GM19452 (cell line): ENCODE measurements around the gene P2RY11.

ENCODE experiments used
- ATAC-seq: cut with Tn5 transposase; IDR thresholded peaks from one replicate; pipeline ENCODE4 v1.9.1; 2021; ENCODE audit not compliant: unreplicated experiment

The P2RY11 gene, protein sequence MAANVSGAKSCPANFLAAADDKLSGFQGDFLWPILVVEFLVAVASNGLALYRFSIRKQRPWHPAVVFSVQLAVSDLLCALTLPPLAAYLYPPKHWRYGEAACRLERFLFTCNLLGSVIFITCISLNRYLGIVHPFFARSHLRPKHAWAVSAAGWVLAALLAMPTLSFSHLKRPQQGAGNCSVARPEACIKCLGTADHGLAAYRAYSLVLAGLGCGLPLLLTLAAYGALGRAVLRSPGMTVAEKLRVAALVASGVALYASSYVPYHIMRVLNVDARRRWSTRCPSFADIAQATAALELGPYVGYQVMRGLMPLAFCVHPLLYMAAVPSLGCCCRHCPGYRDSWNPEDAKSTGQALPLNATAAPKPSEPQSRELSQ

DNA sequence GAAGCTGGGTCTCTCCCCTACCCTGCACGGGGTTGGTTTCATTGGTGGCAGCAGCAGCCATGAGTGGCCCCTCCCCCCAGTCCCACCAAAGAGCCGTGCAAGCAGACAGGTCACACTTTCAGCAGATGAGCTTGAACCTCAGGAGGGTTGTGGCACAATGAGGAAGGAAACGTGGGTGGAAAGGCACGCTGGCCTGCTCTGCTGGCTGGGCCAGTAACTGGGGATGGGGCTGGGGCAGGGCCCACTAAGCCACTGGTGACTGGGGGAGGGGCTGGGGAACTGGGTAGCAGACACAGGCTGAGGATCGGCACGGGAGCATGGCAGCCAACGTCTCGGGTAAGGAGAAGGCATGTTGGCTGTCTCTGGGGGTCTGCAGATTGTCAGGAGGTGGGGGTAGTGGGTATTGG, at the start of gene P2RY11:
TSS of gene P2RY11 (plus strand) at position 289 of the 407 bp plus-strand sequence. CDS start at position 318, 29 bp downstream.
- no peak for ATAC-seq

- no peak for ATAC-seq
These were observed 49.7 kb upstream of the P2RY11 start for GRCh38 chr19:10061717-10062310.

- ATAC-seq = no peak
These were observed 43.3 kb upstream of the P2RY11 start for GRCh38 chr19:10068205-10068604.

GRCh38 chr19:10069046-10069445, 42.4 kb upstream of the P2RY11 start:
- no peak for ATAC-seq

DNA sequence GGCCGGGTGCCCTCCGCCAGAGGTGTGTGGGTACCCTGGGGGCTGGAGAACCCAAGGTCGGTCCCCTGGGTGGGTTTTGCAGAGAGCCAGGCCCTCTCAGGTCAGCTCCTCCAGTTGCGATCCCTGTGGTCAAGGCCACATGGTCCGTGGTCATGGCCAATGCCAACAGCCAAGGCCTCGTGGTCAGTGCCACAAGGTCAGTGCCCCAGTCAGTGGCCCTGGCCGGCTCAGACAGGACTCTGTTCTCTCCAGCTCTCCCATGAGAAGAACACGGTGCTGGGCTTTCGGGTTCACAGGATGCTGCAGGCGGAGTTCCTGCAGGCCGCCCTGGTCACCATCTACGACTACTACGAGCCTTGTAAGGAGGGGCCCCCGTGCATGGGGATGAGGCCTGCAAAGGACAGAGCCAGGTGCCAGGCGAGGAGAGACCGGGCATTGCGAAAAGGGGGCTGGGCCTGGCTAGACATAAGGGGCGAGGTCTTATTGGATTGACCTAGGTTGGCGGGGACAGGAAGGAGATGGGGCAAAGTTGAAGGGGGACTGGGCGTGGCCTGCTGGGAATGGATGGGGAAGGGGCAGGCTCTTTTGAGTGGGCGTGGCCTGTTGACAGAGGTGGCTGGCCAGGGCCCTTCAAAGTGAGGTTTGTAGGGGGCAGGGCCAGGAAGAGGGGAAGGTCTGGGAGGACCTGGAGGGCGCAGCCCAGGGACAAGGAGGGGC, 40.6 kb upstream of the P2RY11 start:
- ATAC-seq = no peak

- no peak for ATAC-seq
These were observed 37.3 kb upstream of the P2RY11 start for GRCh38 chr19:10074153-10074552.

- no peak for ATAC-seq
These were observed 35.0 kb upstream of the P2RY11 start for GRCh38 chr19:10076535-10076934.

DNA sequence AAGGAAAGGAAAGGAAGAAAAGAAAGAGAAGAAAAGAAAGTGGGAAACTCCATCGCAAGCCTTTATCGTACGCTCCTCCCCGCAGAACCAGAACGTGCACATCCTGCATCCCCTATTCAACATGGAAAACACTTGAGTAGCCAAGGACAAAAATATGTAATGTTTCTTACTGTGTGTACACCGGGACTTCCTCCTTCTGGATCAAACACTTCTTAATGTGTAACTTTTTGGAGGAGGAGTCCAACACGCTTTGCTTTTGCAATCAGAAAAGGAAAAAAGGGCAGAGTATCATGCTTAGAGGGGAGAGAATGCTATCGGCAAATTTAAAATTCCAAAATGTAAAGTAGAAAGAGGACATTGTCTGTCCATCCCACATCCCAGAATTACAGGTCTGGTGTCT, 33.2 kb upstream of the P2RY11 start:
- no peak for ATAC-seq

GRCh38 chr19:10079031-10079453, 32.5 kb upstream of the P2RY11 start:
- ATAC-seq = no peak

DNA sequence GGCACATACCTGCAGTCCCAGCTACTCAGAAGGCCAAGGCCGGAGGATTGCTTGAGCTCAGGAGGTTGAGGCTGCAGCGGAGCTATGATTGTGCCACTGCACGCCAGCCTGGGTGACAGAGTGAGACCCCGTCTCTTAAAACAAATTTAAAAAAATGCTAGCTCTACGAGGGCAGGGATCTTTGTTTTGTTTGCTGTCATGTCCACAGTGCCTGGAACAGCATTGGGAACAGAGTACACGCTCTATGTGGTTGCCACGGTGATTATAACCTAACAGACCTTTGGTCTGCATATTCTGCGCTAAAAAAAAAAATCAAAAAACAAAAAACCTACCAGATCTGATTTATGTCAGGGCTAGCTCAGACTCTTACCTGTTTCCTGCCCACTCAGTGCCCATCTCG, 27.6 kb upstream of the P2RY11 start:
- no peak for ATAC-seq

GRCh38 chr19:10084803-10085202, 26.7 kb upstream of the P2RY11 start:
- no peak for ATAC-seq

DNA sequence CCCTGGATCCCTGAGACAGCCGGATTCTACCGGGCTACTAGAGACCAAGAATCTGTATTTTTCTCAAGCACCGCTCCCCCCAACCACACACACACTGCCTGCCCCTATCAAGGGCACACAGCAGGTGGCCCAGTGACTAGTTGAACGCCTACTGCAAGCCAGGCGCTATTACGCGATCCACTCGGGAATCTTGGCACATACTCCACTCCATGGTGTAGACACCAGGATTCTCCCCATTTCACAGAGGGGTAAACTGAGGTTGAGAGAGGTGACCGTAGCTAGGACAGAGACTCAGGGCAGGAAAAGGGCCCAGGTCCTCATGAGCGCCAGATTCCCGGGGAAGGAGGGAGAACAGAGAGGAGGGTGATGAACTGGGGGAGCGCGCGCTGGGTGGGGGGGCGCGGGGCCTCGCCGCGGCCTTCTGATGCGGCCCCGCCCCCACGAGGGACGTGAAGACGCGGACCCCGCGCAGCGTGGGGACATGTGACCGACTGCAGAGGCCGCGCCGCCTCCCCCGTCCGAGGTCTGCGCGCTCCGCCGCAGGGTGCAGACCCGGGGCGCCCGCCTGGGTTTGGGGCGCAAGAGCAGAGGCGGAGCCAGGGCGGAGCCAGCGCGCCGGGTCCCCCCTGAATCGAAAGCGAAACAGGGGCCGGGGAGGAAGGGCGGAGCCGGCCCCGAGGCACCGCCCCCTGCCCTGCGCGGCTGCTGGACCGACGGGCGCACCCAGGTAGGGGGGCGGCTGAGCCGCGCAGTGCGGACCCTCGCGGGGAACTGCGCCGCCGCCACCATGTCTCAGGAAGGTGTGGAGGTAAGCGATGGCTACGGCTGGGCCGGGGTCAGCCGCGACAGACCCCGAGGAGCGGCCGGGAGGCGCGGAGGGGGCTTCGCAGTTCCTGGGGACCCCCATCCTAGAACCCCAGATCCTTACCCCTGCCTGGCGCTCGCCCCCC, 25.6 kb upstream of the P2RY11 start, which contains the start of gene SHFL:
TSS of gene SHFL (plus strand) at position 677 of the 950 bp plus-strand sequence. CDS start at position 788, 111 bp downstream.
- peak; percentile 84 for ATAC-seq

DNA sequence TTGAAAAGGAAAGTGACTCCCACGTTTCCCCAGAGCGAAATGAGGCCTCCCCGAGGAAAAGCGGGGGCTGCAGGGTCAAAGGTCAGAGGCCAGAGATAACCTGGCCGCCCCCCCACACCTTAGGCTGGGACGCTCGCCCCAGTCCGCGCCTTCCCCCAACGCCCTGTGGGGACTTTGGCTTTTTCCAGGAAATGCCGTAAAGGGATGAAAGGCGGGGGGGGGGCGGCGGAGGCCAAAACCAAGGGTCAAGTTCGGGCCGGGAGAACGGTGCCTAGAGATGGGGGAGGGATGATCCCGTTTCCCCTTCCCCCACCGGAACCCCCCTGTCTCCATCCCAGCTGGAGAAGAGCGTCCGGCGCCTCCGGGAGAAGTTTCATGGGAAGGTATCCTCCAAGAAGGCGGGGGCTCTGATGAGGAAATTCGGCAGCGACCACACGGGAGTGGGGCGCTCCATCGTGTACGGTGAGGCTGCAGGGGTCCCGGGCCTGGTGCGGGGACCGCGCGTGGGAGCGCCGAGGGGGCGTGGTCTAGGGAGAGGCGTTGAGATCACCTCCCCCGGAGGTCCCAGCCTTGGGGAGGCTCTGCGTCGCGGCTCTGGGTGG, 24.8 kb upstream of the P2RY11 start:
- no peak for ATAC-seq

DNA sequence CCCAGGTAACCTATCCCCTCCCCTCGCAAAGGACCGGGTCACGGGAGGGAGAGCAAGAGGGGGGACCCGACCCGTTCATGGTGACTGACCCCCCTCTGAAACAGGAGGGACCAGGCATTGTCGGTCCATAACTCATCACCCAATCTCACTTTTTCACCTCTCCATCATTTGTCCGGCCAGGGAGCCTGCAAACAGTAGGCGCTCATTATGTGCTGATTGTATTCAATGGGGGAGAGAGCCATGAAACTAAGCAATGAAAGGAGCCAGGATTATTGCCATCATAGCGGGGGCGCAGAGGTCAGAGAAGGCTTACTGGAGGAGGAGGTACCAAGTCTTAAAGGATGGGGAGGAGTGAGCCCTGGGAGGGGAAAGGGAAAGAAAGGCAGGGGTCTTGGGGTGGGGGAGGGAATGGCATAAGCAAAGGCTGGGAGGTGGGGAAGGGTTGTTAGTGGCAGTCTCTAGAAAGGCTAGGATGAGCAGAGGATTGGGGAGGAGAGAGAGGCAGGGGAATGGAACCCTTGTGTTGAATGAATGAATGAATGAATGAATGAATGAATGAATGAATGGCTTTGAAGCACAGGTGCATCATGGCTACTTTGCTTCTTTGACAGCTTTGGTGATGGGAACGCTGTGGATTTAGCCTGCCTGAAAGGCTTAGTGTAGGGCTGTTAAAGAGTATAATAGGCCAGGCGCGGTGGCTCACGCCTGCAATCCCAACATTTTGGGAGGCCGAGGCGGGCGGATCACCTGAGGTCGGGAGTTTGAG, 24.0 kb upstream of the P2RY11 start:
- no peak for ATAC-seq

GRCh38 chr19:10088949-10089554, 22.4 kb upstream of the P2RY11 start:
- no peak for ATAC-seq

GRCh38 chr19:10089801-10090375, 21.6 kb upstream of the P2RY11 start:
- ATAC-seq = no peak

DNA sequence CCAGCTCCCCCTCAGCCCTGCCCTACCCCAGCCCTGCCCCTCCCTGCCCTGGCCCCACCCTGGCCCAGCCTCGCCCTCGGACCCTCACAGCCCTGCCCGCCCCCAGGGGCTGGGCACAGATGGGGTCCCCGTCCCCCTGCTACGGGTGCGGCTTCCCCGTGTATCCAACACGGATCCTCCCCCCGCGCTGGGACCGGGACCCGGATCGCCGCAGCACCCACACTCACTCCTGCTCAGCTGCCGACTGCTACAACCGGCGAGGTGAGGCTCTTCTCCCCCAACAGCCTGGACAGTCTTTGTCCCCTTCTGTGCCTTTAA, 20.2 kb upstream of the P2RY11 start:
- ATAC-seq = no peak

DNA sequence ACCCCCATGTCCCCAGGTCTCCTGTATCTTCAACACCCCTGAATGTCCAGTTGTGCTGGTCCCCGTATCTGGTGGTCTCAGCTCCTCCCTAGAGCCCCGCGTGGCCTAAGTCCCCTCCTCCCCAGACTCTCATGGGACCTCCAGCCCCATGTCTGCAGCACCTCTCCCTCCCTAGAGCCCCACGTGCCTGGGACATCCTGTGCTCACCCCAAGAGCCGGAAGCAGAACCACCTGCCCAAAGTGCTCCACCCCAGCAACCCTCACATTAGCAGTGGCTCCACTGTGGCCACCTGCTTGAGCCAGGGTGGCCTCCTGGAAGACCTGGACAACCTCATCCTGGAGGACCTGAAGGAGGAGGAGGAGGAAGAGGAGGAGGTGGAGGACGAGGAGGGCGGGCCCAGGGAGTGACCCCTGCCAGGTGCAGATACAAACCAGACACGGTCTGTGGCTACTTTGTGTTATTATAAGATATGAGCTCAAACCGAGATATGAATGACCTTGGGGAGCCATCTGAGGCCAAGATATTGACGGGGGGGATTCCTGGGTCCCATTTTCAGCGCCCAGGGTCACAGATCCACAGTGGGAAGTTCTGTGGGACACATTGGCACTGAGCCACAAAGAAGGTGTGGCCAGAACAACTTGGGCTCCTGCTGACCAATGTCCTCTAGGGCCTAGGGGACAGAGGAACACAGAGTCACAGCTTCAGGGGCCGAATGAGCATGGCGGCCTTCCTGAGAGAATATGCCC, 19.4 kb upstream of the P2RY11 start:
- ATAC-seq = no peak
